OCI-M1 (cell line): ENCODE measurements around the gene NIM1K.
"Not testable (repeated sequence)": the region's sequence is repeated elsewhere in the genome, so short reads cannot be mapped to it uniquely, and the experiment has no call there.

Experiments used
- DNase-seq: peaks from one replicate; lab custom pipeline; 2025; lab: John Stamatoyannopoulos, UW

The NIM1K gene

GRCh38 chr5:43314724-43315123 lies 122.7 kb downstream of the NIM1K start:
- DNase-seq = no peak

- no peak for DNase-seq
These were observed 123.2 kb downstream of the NIM1K start for GRCh38 chr5:43315263-43315662.

- no peak for DNase-seq
These were observed 123.7 kb downstream of the NIM1K start for GRCh38 chr5:43315682-43316081.

GRCh38 chr5:43316421-43316820 lies 124.4 kb downstream of the NIM1K start:
- DNase-seq = no peak

GRCh38 chr5:43320846-43321245 lies 128.8 kb downstream of the NIM1K start:
- DNase-seq = peak; percentile 26

GRCh38 chr5:43323488-43323887 lies 131.5 kb downstream of the NIM1K start:
- not testable (repeated sequence) for DNase-seq

GRCh38 chr5:43325624-43326023 lies 133.6 kb downstream of the NIM1K start:
- DNase-seq = not testable (repeated sequence)
